GM18870 (cell line): ENCODE measurements around the gene ALKBH5.

Experiments used
- ATAC-seq: cut with Tn5 transposase; IDR thresholded peaks from one replicate; pipeline ENCODE4 v1.9.1; 2021; ENCODE audit warnings: moderate library complexity; ENCODE audit not compliant: unreplicated experiment

The ALKBH5 gene

GRCh38 chr17:18157354-18157985, 26.2 kb upstream of the ALKBH5 start:
- no peak for ATAC-seq

DNA sequence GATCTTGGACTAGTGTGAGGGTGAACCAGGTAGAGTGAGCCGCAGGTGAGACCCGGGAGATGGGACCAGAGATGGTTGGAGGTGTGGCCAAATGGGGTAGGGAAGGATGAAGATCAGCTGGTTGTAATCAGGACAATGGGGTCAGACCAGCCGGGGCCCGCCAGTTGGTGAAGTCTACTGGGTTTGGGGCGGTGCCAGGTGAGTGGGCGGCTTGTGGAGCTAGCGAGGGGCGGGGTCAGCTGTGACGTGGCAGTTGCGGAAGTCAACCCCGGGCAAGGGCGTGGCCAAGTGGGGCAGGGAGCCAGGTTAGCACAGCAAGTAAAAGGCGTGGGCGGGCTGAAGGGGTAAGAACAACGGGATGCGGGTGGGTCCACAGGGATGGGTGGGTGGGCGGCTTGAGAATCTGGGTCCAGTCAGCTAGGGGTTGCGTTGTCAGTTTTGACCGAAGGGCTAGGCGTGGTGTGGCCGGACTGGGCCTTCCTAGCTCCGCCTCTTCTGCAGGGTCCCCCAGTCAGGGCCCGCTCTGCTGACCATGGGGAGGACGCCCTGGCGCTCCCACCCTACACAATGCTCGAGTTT, 25.5 kb upstream of the ALKBH5 start:
- no peak for ATAC-seq

- ATAC-seq = no peak
Measured at GRCh38 chr17:18159551-18160120, 24.0 kb upstream of the ALKBH5 start.

GRCh38 chr17:18160128-18160856, 23.3 kb upstream of the ALKBH5 start:
- no peak for ATAC-seq

GRCh38 chr17:18161207-18162145, 22.2 kb upstream of the ALKBH5 start:
- no peak for ATAC-seq

DNA sequence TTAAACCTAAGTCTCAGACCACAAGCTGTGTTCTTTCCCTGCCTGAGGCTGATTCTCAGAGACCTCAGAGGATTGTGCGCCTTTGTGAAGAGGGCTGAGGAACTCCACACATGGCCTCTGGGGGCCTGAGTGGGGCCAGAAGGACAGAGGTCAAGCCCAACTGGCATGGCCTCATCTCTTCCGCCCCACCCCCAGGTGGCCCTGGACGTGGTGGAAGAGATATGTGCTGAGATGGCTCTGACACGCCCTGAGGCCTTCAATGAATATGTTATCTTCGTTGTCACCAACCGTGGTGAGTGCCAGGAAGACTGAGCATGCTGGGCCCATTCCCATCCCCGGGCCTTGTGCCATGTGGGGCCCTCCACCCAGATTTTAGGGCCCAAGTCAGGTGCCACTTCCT, 20.1 kb upstream of the ALKBH5 start:
- ATAC-seq = no peak

DNA sequence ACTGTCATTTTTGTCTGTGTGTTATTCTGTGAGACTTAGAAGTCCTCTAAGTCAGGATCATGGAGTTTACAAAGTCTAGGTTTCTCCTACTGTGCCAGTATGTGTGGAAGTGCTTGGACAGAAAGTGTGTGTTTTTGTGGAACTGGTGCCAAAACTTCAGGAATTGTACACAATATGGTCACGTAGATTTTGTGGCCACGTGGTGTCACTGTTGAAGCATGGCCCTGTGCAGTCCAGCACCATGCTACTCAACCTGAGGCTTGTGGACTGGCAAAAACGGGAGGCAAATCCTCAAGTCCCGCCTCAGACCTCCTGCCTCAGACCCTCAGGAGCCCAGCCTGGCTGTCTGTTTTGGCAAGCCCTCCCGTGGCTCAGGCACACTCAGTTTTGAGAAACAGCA, 16.7 kb upstream of the ALKBH5 start:
- ATAC-seq = no peak

DNA sequence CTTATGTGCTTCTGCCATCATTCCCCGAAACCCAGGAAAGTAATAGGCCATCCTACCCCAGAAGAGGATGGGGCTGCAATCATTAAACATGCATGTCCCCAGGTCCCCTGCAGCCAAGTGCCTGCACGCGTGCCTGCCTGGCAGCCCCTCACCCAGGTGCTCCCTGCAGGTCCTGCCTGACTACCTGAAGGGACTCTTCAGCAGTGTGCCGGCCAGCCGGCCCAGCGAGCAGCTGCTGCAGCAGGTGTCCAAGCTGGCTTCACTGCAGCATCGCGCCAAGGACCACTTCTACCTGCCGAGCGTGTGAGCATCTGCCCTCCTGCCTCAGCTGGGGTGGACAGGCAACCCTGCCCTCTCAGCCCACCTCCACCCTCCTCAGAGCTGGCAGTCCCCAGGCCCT, 16.2 kb upstream of the ALKBH5 start:
- no peak for ATAC-seq

GRCh38 chr17:18172531-18173278, 10.9 kb upstream of the ALKBH5 start:
- no peak for ATAC-seq

DNA sequence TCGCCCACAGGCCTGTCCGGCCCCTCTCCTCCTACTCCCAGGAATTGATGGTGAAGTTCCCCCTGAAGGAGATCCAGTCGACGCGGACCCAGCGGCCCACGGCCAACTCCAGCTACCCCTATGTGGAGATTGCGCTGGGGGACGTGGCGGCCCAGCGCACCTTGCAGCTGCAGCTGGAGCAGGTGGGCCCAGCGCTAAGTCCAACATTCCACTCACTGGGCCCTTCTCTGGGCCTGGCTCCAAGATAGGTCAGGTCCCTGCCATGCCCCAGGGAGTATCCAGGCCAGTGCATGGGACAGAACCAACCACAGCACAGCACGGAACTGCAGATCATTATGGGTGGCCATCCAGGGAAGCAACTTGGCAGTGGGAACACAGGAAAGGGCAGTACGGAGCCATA, 9.9 kb upstream of the ALKBH5 start:
- no peak for ATAC-seq

DNA sequence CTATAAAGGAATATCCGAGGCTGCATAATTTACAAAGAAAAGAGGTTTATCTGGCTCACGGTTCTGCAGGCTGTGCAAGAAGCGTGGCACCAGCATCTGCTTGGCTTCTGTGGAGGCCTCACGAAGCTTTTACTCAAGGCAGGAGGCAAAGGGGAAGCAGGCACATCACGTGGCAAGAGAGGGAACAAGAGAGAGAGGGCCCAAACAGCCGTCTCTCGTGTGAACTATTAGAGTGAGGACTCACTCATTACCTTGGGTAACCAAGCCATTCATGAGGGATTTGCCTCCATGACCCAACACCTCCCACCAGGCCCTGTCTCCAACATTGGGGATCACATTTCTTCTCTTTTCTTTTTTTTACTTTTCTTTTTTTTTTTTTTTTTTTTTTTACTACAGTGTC, 7.5 kb upstream of the ALKBH5 start:
- no peak for ATAC-seq

DNA sequence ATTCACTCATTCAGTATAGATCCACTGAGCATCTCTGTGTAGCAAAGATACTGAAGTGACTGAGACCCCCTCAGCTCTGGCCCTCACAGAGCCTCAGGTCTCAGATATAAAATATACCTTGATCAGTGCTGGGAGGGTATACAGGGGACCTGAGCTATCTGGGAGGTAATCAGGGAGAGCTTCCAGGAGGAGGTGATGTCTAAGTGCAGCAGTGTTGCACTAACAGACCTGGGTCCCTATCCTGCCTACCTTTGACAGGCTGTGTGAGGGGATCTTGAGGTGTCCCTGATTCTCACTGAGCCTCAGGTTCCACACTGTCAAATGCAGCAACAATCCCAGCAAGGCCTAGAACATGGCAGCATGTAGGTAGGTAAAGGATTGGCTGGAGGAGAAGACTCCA, 6.5 kb upstream of the ALKBH5 start:
- ATAC-seq = no peak

DNA sequence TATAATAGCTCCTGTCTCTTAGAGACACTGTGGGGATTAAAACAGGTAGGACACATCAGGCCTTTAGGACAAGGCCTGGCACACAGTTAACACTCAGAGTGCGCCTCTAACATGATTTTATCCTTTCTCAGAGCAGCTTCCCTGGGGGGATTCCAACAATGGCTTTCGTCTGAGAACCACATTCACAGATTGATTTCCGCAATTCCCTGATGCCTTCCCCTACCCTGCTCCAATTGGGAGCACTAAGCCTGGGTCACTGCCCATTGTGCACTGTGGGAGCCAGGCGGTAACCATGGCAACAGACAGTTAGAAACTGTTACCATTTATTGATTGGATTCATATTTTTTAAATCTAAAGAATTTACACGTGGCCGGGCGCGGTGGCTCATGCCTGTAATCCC, 5.9 kb upstream of the ALKBH5 start:
- ATAC-seq = no peak

GRCh38 chr17:18179196-18179595, 4.4 kb upstream of the ALKBH5 start:
- no peak for ATAC-seq

GRCh38 chr17:18179804-18180203, 3.8 kb upstream of the ALKBH5 start:
- no peak for ATAC-seq

GRCh38 chr17:18181358-18181757, 2.3 kb upstream of the ALKBH5 start:
- no peak for ATAC-seq

GRCh38 chr17:18182110-18182977, 1.3 kb upstream of the ALKBH5 start:
- ATAC-seq = no peak

- ATAC-seq = peak; percentile 25
Measured at GRCh38 chr17:18182978-18183333, 672 bp upstream of the ALKBH5 start.
